HFFc6 (cell line): ENCODE measurements around the gene SRRD. TPM values are rescaled to one million over a fixed set of nuclear protein-coding genes. Genes with fewer than 3 reads are reported as not detected.

Experiments
- DNase-seq: peaks from one replicate; pipeline ENCODE4 v3.0.0-alpha.2; 2018
- H3K27ac Mint-ChIP-seq: 2 replicates; pipeline ENCODE4 v1.8.0; 2020; ENCODE audit warnings: mild to moderate bottlenecking, mixed read lengths
- H3K27me3 Mint-ChIP-seq: 2 replicates; pipeline ENCODE4 v1.8.0; 2021; ENCODE audit warnings: mild to moderate bottlenecking, moderate library complexity, mixed read lengths; ENCODE audit not compliant: insufficient read depth
- H3K36me3 Mint-ChIP-seq: 2 replicates; pipeline ENCODE4 v1.8.0; 2021; ENCODE audit warnings: low read depth, mixed read lengths
- H3K4me1 Mint-ChIP-seq: 2 replicates; pipeline ENCODE4 v1.8.0; 2020; ENCODE audit warnings: low read depth, mixed read lengths
- H3K4me3 Mint-ChIP-seq: 2 replicates; pipeline ENCODE4 v1.8.0; 2020; ENCODE audit warnings: mild to moderate bottlenecking, moderate library complexity, mixed read lengths
- H3K9me3 Mint-ChIP-seq: 2 replicates; pipeline ENCODE4 v1.8.0; 2020; ENCODE audit warnings: mild to moderate bottlenecking, mixed read lengths
- CTCF ChIP-seq: fragments of 200-600 bp; sonication (generic); IDR thresholded peaks from 2 replicates; pipeline ENCODE4 v1.5.0; 2021; ENCODE audit warnings: antibody characterized with exemption, mild to moderate bottlenecking
- total RNA-seq, 6 experiments: library from RNA; stranded (reverse); fragmentation: NEBNext Ultra II Directional; extraction: Animal tissue kit (Norgen Biotek cat#: 25700); gene quantifications; 2 replicates in 1 of 6; 3 replicates in 5 of 6; pipeline ENCODE4 v1.2.3, GENCODE V29; 2021

The SRRD gene
- total RNA-seq, 6 experiments from 2014 or later, result 15.0 to 21.2 (median 19.1) TPM

- Mint-ChIP-seq H3K27me3 (no peaks in the 10 kb centered on the region), H3K27ac (no peak overlapping the region), H3K36me3 (peaks cover 12% of the 10 kb centered on the region), H3K9me3 (no peaks in the 10 kb centered on the region), H3K4me3 (no peak overlapping the region), H3K4me1 (peaks cover 4% of the 10 kb centered on the region; the same call in 1 of the 2 replicates)
- TF ChIP-seq CTCF, result no peak
- no peak for DNase-seq
Measured at GRCh38 chr22:26536762-26537134, 53.1 kb downstream of the SRRD start.

- Mint-ChIP-seq H3K4me3 (no peak overlapping the region), H3K27ac (no peak overlapping the region), H3K36me3 (peaks cover 7% of the 10 kb centered on the region), H3K27me3 (no peaks in the 10 kb centered on the region), H3K4me1 (no peaks in the 10 kb centered on the region; the same call in none of the 2 replicates), H3K9me3 (no peaks in the 10 kb centered on the region)
- TF ChIP-seq CTCF, result no peak
- no peak for DNase-seq
Measured at GRCh38 chr22:26540119-26540518, 56.4 kb downstream of the SRRD start.

- Mint-ChIP-seq H3K36me3 (peaks cover 10% of the 10 kb centered on the region), H3K9me3 (no peaks in the 10 kb centered on the region), H3K4me1 (peaks cover 3% of the 10 kb centered on the region), H3K4me3 (no peak overlapping the region), H3K27me3 (no peaks in the 10 kb centered on the region), H3K27ac (no peak overlapping the region)
- TF ChIP-seq CTCF, result no peak
- DNase-seq, result no peak
Measured at GRCh38 chr22:26541167-26541819, 57.6 kb downstream of the SRRD start.

- no peak overlapping the region for H3K27ac Mint-ChIP-seq
- peaks cover 12% of the 10 kb centered on the region for H3K36me3 Mint-ChIP-seq
- DNase-seq, result no peak
- H3K4me3 Mint-ChIP-seq, result no peak overlapping the region
- H3K9me3 Mint-ChIP-seq, result no peaks in the 10 kb centered on the region
- TF ChIP-seq CTCF, result no peak
- peaks cover 18% of the 10 kb centered on the region for H3K4me1 Mint-ChIP-seq
- H3K27me3 Mint-ChIP-seq, result no peaks in the 10 kb centered on the region
Measured at GRCh38 chr22:26542831-26543230, 59.2 kb downstream of the SRRD start.

Other genes starting within 250 kb of the SRRD start
- gene ASPHD2, start 54.6 kb upstream of the SRRD start, total RNA-seq, result 1 to 10 TPM in 5 of 6 experiments, under 1 TPM in 1; 0.85 to 2.3 (median 1.3) TPM
- 10 to 100 TPM; 18.0 to 22.6 (median 20.6) TPM for gene HPS4, start 94 bp upstream of the SRRD start, total RNA-seq
- 10 to 100 TPM; 31.4 to 35.8 (median 33.9) TPM for gene TFIP11, start 28.6 kb downstream of the SRRD start, total RNA-seq
- 10 to 100 TPM; 66.8 to 75.5 (median 73.8) TPM for gene TPST2, start 106.3 kb downstream of the SRRD start, total RNA-seq
- not detected for gene CRYBB1, start 134.2 kb downstream of the SRRD start, total RNA-seq
- gene CRYBA4, start 138.1 kb downstream of the SRRD start, total RNA-seq, result not detected
- gene MIAT, start 173.7 kb downstream of the SRRD start, total RNA-seq, result under 1 TPM; 0.55 to 0.89 (median 0.75) TPM